ENCODE data around the gene SEMG1.

The SEMG1 gene, protein sequence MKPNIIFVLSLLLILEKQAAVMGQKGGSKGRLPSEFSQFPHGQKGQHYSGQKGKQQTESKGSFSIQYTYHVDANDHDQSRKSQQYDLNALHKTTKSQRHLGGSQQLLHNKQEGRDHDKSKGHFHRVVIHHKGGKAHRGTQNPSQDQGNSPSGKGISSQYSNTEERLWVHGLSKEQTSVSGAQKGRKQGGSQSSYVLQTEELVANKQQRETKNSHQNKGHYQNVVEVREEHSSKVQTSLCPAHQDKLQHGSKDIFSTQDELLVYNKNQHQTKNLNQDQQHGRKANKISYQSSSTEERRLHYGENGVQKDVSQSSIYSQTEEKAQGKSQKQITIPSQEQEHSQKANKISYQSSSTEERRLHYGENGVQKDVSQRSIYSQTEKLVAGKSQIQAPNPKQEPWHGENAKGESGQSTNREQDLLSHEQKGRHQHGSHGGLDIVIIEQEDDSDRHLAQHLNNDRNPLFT

DNA sequence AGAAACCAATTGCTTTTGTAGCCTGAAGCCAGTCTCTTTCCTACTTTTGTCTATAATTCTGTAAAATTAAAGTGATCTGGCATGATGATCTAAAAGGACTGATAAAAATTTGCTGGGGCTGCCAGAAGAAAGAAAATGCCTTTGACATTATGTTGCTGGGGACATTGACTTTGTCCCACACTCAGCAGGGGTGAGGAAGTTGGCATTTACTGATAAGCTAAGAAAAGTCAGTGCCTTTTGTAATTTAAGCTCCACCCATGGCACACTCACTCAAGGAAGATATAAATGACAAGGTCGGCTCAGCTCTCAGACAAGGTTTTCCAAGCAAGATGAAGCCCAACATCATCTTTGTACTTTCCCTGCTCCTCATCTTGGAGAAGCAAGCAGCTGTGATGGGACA lies at the start of gene SEMG1:
TSS of gene SEMG1 (plus strand) at position 309 of the 400 bp plus-strand sequence. CDS start at position 330, 21 bp downstream.
- DNase-seq (ENCODE audit: extremely low spot score, insufficient read length, low read depth) (no peak), FAIRE-seq (no peak)

DNA sequence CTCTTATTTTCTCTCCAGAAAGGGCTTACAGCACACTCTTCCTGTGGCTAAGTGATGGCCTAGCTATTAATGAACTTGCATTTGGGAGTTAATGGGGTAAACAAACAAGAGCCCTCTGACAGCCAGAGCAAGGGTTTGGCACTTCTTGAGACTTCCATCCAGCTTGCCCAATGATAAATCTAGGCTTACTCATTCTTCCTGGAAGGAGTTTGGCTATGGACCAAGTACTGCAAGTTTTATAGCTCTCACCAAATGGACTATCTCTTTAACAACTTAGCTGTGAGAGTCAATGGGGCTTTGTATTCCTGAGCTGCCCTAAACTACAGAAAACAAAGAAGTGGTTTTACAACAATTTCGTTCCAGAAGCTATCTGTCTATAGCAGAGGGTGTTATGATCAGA lies 48.9 kb upstream of the SEMG1 start:
- FAIRE-seq (no peak), DNase-seq (ENCODE audit: extremely low spot score, insufficient read length, low read depth) (no peak)

DNA sequence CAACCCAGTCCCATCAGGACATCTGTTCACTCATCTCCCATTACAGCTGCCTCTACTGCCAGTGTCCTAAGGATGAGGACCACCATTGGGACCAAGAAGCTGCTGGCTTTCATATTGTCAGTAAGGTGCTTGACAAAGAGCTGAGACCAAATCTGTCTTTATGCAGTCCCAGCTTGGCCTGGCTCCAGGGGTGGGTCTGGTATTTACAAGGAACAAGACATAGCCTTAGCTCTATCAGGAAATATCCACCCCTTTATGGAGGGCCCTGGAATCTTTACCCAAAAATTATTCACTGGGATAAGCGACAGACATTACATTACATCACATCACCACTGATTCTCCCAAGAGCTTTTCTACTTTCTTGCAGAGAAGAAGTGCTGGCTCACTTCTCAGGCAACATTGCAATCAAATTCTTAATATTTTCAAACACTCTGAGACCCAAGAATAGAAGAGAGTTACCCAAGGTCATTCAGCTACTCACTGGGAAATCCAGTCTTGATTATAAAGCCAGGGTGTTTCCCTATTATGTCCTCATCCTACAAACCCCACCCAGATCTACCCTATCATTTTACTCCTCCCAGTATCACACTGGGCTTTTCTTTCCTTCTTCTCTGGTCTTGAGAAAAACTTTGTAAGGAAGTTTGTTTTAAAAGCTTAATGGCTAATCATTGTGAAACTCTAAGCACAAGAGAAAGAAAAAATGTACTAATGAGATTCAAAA lies 43.6 kb upstream of the SEMG1 start:
- DNase-seq (ENCODE audit: extremely low spot score, insufficient read length, low read depth): no peak
- FAIRE-seq: no peak

DNA sequence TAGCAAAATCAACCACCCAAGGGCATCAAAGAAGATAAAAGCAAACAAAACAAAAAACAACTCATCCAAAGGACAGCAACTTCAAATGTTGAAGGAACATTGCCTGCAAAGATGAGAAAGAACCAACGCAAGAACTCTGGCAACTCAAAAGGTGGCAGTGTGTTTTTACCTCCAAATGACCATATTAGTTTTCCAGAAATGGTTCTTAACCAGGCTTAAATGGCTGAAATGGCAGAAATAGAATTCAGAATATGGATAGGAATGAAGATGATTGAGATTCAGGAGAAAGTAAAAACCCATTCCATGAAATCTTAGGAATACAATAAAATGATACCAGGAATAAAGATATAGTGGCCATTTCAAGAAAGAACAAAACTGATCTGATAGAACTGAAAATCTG lies 41.9 kb upstream of the SEMG1 start:
- no peak for FAIRE-seq
- DNase-seq (ENCODE audit: extremely low spot score, insufficient read length, low read depth): no peak

DNA sequence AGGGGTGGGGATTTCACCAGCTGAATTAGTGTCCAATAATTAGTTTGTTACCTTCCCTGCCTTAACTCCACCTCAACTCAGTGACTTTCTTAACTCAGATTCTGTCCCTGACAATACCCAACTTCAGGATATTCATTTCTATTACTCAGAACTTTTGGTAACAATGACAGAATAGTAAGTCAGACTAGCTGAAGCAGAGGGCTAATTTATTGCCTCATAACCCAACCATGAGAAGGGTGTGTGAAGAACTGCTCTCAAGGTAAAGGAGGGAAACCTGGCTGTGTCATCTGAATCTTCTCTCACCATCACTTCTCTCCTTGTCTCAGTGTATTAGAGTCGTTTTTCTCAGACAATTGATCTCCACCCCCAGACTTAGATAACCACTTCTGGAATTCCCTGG lies 33.3 kb upstream of the SEMG1 start:
- FAIRE-seq (no peak), DNase-seq (ENCODE audit: extremely low spot score, insufficient read length, low read depth) (no peak)

DNA sequence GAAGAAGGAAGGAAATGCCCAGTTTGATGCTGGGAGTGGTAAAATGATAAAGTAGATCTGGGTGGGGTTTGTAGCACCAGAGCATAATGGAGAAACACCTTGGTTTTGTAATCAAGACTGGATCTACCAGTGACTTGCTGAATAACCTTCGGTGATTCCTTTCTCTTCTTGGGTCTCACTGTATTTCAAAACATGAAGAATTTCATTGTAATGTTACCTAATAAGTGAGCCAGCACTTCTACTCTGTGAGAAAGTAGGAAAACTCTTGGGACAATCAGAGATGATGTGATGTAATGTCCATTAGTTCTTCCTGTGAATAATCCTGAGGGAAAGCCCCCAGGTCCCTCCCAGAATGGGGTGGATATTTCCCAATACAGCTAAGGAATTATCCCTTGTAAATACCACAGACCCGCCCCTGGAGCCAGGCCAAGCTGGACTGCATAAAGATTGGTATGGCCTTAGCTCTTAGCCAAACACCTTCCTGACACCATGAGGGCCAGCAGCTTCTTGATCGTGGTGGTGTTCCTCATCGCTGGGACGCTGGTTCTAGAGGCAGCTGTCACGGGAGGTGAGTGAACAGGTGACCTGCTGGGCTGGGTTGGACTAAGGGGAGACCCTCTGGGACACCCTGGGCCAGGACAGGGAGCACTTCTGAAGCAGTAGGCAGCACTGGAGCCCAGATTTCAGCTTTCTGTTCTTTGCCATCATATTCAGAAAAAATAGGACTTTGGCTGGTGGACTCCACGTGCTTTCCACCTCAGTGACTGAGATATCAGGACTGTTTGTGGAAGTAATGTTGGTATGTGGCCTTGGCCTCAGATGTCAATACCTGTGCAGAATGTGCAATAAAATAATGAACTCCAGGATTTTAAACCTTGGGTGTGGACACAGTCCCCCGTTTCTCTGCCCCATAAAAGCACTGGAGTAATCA lies 32.1 kb upstream of the SEMG1 start, which contains the start of gene PI3:
TSS of gene PI3 (plus strand) at position 469 of the 931 bp plus-strand sequence. CDS start at position 490, 21 bp downstream.
- no peak for FAIRE-seq
- no peak for DNase-seq (ENCODE audit: extremely low spot score, insufficient read length, low read depth)

DNA sequence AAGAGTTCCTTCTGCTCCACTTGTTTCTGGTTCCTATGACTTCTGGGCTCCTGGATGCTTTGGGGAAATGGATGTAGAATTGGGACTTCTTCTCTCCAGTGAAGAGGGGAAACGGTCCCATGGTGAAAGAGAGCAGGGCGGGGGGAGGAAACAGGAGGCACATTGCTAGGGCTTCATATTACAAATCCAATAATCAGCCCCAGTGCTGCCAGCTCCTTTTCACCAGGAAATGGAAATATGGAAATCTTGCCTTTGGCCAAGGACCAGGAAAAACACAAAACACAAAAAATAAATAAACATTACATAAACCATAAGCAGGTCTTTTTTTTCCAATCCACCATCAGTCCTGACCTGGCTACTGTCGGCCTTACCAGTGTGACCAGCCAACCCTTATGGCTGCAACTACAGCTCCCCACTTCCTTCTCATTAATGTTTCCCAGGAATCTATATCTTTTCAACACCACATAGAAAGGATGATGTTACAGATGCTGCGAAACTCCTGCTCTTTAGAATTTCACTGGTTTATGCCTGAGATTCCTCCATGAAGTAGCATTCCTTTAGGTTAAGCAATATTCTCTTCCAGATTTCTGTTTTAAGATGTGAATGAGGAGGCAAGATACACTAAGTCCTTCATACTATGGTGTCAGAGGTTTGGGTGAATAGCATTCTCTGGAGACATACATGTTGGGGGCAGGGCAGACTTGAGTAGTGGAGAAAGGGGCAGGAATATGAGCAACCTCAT lies 30.1 kb upstream of the SEMG1 start:
- DNase-seq (ENCODE audit: extremely low spot score, insufficient read length, low read depth): no peak
- no peak for FAIRE-seq

DNA sequence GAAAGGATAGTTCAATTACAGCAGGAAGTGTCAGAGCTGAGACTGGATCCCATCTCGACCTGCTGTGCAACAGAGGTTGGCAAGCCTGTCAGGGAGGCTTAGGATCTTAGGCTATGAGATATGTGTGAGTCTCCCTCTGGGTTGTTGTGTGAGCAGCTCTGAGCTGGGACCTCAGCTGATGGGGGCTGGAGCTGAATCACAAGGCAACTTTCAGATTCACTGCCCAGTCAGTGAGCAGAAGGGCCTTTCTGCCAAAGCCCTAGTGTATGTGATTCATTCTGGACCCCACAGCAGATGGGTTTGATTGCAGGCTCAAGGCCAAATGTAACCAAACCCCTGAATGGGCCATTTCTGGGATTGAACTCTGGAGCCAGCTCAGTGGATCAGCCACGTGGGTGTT lies 27.7 kb upstream of the SEMG1 start:
- DNase-seq (ENCODE audit: extremely low spot score, insufficient read length, low read depth) (no peak), FAIRE-seq (no peak)

DNA sequence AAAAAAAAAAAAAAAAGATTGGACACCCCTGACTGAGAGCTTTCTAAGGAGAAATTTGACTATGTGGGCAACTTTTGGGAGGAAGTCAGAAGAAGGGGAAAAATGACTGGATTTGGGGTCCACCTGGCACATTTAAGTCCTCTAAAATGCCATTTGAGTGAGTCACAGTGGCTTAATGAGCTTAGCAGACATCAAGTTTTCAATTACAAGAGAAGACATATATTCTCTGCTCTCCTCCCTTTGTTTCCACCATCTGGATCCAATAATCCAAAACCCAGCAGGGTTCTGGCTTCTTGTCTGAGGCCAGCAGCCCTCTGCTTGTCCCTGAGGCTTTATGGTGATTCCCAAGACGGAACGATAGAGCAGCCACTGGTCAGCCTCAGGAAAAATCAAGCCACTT lies 25.2 kb upstream of the SEMG1 start:
- DNase-seq (ENCODE audit: extremely low spot score, insufficient read length, low read depth): no peak
- no peak for FAIRE-seq

DNA sequence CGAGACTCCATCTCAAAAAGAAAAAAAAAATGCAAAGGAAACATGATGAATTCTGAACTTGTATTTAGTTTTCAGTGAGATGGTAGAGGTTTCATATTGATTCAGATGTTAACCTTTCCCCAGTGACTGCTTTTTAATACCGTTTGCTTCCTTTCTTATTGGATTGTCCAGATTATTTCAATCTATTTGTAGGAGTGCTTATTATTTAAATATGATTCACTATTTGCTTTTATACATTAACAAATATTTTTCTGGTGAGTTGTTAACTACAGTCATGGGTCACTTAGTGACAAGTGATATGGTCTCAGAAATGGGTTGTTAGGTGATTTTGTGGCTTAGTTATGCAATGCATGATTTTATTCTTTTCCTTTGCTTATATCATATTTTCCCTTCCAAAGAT lies 23.7 kb upstream of the SEMG1 start:
- DNase-seq (ENCODE audit: extremely low spot score, insufficient read length, low read depth) (no peak), FAIRE-seq (no peak)

DNA sequence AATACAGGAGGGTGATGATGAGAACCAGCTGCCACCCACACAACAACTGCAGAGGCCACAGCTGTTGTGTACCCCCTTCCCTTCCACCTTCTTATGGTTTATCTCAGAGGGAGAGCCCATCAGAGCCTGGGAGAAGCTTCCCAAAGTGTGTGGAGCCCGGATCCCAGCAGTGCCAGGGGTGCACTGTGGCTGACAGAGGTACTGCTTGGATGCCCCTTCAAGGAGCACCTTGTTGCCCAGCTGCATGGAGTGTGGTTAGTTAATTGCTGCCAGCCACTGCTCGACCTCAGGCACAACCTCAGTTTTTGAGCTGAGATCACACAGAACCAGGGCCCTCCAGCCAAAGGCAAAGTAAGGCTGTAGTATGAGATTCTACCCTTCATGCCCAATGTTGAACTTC lies 19.1 kb upstream of the SEMG1 start:
- FAIRE-seq: no peak
- no peak for DNase-seq (ENCODE audit: extremely low spot score, insufficient read length, low read depth)

DNA sequence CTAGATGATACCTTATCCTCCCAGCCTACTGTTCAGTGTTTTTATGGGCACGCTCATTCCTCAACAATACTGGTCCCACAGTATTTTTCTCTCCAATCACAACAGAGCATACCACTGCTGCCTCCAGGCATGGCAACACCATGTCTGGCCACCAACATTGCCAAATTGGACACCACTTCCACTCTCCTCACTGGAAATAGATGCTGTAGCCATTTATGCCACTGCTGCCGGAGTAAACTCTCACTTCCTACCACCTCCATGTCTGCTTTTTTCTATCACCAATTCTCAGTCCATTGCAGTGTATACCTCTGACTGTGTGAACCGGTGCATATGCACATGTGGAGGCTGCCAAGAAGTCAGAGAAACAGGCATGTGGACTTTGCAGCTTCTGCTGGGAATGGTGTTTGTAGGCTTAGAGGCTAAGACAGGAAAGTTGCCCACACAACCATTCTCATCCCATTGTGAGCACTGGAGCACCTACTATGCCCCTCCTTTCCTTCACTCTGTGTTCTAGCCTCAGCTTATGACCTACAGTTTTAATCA lies 17.7 kb upstream of the SEMG1 start:
- FAIRE-seq (no peak), DNase-seq (ENCODE audit: extremely low spot score, insufficient read length, low read depth) (no peak)

DNA sequence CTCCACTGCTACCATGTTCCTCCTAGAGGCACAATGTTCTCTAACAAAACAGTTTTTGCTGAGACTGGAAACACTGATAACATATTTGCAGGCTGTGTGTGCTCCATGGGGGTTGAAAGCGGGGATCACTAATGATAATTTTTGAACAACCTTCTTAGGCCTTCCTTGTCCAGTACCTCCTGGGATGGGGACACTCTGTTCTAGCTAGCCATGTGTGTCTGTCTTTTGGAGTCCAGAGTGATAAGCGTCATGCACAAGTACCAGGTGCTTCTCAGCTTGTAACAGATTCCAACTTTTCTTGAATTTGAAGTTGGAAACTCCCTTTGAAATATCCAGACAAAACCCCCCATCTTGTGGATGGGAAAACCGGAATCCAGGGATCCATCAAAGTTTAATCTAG lies 17.0 kb upstream of the SEMG1 start:
- FAIRE-seq (no peak), DNase-seq (ENCODE audit: extremely low spot score, insufficient read length, low read depth) (no peak)

DNA sequence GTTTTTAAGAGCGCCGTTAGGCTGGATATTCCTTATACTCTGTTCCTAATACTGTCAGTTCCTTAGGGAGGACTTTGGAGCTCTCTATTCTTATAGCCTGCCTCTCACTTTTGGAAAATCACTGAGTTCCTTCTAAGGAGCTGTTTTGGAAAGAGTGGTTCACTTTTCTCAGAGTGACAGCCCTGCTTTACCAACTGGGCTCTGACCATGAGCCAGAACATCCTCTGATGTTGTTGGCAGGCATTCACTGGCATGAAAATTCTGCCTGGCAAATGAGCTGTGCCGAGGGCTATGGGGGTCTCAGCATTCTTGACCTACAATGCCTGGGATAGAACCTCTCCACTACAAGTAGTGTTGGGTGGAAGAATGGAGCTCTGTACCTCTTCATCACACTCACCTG lies 14.9 kb upstream of the SEMG1 start:
- DNase-seq (ENCODE audit: extremely low spot score, insufficient read length, low read depth): no peak
- FAIRE-seq: no peak

DNA sequence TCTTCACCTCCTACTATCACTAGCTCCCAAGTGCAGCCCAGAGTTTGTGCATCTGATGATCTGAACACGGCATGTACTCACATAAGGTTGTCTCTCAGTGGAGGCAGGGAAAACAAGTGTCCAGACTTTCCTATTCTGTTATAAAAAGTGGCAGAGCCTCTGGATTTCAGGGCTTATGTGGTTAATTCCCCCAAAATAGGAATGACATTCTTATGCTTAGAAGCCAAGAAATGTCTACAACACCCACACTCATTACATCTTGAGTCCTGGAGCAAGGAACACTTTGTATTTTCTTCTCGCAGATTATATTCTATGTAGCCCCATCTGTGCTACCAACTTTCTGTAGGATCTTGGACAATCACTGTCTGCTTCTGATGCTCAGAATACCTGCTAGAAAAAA lies 13.5 kb upstream of the SEMG1 start:
- FAIRE-seq (no peak), DNase-seq (ENCODE audit: extremely low spot score, insufficient read length, low read depth) (no peak)

DNA sequence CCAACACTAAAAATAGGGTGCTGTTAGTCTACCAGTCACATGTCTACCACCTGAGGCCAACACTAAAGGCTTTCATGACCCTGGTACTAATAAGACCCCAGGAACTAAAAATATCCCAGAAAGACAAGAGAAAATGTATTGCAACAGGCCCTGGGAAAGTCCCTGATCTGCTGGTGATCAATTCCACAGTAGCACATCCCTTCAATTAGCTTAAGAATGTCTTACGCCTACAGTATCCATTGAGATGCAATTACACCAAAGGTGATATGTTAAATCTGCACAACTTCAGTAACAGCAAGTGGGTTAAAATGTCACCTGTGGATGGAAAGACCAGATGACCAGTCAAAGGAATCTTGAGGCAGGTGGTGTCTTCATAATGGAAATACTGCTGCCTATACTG lies 3.1 kb downstream of the SEMG1 start:
- FAIRE-seq (no peak), DNase-seq (ENCODE audit: extremely low spot score, insufficient read length, low read depth) (no peak)

DNA sequence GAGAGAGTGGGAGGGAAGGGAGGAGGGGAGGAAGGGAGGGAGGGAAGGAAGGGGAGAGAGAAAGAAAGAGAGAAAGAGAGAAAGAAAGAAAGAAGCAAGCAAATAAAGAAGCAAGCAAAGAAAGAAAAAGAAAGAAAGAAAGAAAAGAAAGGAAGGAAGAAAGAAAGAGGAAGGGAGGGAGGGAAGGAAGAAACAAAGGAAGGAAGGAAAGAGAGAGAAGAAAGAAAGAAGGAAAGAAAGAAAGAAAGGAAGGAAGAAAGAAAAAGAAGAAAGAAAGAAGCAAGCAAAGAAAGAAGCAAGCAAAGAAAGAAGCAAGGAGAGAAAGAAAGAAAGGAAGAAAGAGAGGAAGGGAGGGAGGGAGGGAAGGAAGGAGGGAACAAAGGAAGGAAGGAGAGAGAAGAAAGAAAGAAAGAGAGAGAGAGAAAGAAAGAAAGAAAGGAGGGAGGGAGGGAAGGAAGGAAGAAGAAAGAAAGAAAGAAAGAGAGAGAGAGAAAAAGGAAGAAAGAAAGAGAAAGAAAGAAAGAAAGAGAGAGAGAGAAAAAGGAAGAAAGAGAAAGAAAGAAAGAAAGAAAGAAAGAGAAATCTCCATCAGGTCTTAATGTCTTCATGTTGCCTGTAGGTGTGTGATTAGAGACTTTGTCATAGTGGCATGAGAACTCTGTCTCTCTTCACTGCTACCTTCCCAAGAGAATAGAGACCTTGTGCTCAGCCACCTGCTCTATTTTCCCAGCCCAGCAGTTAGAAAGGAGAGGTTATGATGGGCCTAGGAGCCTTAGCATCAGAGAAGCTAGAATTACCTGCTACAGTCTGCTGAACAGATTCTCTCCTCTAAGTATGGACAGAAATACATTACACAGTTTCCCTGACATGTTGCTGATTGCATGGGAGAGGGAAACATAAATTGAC lies 5.0 kb downstream of the SEMG1 start:
- DNase-seq (ENCODE audit: extremely low spot score, insufficient read length, low read depth) (no peak), FAIRE-seq (no peak)

DNA sequence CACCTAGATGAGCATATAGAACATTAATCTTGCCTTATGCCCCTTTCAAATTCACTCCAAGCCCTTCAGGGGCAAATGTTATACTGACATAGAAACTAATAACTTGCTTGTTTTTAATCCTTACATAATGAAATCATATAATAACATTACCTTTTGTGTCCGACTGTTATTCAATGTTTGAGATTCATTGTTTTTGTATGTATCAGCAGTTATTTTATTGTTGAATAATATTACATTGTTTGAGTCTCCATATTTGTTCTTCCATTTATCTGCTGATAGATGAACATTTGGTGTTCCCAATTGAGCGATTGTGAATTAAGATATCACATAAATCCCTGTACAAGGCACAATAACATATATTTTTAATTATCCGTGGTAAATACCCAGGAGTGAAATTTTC lies 6.0 kb downstream of the SEMG1 start:
- FAIRE-seq: no peak

More for the DNA sequence above, 6.0 kb downstream of the SEMG1 start:
- no peak for DNase-seq (ENCODE audit: extremely low spot score, insufficient read length, low read depth)

Measured in GM18507 (cell line).